Gastroesophageal sphincter (tissue), 3 donors: ENCODE data around the gene OSTM1.

ENCODE experiments used
- CTCF ChIP-seq, 4 experiments: fragments of 200-600 bp in 2 of 4; fragments of 450-650 bp in 2 of 4; sonication (generic) in 1 of 4; IDR thresholded peaks; one replicate each; pipeline ENCODE4 v1.5.1; 2017 to 2019; ENCODE audit warnings: antibody characterized with exemption in 4 of 4, mild to moderate bottlenecking in 2 of 4, moderate library complexity in 2 of 4
- POLR2A ChIP-seq, 2 donors: fragments of 450-650 bp; IDR thresholded peaks; one replicate each; pipeline ENCODE4 v1.6.1; 2017; ENCODE audit warnings: antibody characterized with exemption in 2 of 2, mild to moderate bottlenecking in 2 of 2, moderate library complexity in 1 of 2

GRCh38 chr6:108039681-108040080 lies 34.9 kb downstream of the OSTM1 start:
- no peak for TF ChIP-seq CTCF (IDR thresholded peaks at IDR 0.05)
- no peak for TF ChIP-seq POLR2A (IDR thresholded peaks at IDR 0.05)
